Measurements from ENCODE around the gene NAXD.

The NAXD gene

GRCh38 chr13:110638814-110639806 lies 23.8 kb downstream of the NAXD start:
- DNase-seq (ENCODE audit: low read depth, low spot score) = no peak
- in situ Hi-C loops (cut with HindIII; ENCODE audit: low sequenced_read_pairs) = no loop called here
- TF ChIP-seq CTCF (IDR thresholded peaks at IDR 0.05; ENCODE audit: low read depth, low read length) = no peak
- H3K4me3 ChIP-seq (ENCODE audit: low read depth, low read length) = no peak overlapping the region

- in situ Hi-C loops (cut with HindIII; ENCODE audit: low sequenced_read_pairs) = no loop called here
- no peak overlapping the region for H3K4me3 ChIP-seq (ENCODE audit: low read depth, low read length)
- DNase-seq (ENCODE audit: low read depth, low spot score) = no peak
- no peak for TF ChIP-seq CTCF (IDR thresholded peaks at IDR 0.05; ENCODE audit: low read depth, low read length)
Measured at GRCh38 chr13:110639935-110640334, 24.6 kb downstream of the NAXD start.

- peak; percentile 43 for DNase-seq (ENCODE audit: low read depth, low spot score)
- in situ Hi-C loops (cut with HindIII; ENCODE audit: low sequenced_read_pairs) = no loop called here
Measured at GRCh38 chr13:110640591-110641029, 25.3 kb downstream of the NAXD start.

GRCh38 chr13:110641055-110642015 lies 26.0 kb downstream of the NAXD start:
- in situ Hi-C loops (cut with HindIII; ENCODE audit: low sequenced_read_pairs) = no loop called here
- no peak overlapping the region for H3K4me3 ChIP-seq (ENCODE audit: low read depth, low read length)
- no peak for TF ChIP-seq CTCF (IDR thresholded peaks at IDR 0.05; ENCODE audit: low read depth, low read length)
- peak; percentile 34 for DNase-seq (ENCODE audit: low read depth, low spot score)

More at GRCh38 chr13:110640591-110641029, 25.3 kb downstream of the NAXD start:
- H3K4me3 ChIP-seq (ENCODE audit: low read depth, low read length) = no peak overlapping the region
- TF ChIP-seq CTCF (IDR thresholded peaks at IDR 0.05; ENCODE audit: low read depth, low read length) = no peak

- H3K4me3 ChIP-seq (ENCODE audit: low read depth, low read length) = no peak overlapping the region
- in situ Hi-C loops (cut with HindIII; ENCODE audit: low sequenced_read_pairs) = no loop called here
Measured at GRCh38 chr13:110642291-110642981, 27.1 kb downstream of the NAXD start.

More at GRCh38 chr13:110642291-110642981, 27.1 kb downstream of the NAXD start:
- DNase-seq (ENCODE audit: low read depth, low spot score) = no peak
- TF ChIP-seq CTCF (IDR thresholded peaks at IDR 0.05; ENCODE audit: low read depth, low read length) = no peak
